GM19240 (cell line): ENCODE results near the gene CITED2.

ENCODE experiments used
- DNase-seq: peaks from one replicate; pipeline ENCODE4 v3.0.0; 2011; ENCODE audit warnings: low spot score; ENCODE audit not compliant: insufficient read length

CITED2 gene

DNA sequence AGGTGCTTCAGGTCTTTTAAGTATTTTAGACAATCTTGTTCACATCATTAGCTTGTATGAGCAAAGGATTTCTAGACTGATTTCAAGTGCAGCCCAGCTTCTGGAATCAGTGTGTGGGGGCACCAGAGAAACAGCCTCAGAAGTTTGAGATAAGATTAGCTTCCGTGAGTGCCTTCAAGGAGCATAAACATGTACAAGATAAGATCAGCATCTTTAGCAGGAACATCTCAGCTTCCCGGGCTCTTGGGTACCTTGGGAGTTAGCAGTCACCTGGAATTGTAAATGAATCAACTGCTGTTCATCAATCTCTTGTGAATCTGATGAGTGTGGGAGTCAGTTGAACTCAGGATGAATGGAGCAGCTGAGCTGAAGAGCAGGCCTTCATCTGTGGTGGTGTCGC, 12.0 kb upstream of the CITED2 start:
- DNase-seq: no peak

DNA sequence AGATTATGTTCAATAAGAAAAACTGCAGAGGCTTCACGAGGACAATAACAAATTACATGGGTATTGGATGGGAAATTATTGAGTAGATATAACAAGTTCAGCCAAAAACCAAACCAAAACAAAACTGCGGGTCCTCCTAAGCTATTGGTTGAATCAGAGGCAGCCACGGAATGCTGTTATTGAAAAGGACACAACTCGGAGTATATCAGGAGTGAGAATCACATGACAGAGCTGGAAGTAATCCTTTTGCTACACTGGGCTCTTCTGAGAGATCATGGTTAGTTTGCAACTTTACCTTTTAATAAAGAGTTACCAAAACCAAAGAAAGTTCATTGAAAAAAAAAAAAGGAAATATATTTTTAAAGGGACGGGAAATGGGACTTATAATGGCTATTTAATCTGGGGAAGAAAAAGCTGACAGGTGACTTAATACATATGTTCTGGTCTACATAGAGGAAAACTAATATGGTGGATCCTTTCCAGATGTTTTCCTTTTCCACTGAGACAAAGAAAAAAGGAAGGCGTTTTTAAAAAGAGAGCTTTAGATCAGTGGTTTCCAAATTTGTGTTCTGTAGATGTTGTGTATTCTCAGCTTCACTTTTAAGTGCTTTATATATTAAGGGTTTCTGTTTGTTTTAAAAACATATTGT, 6.9 kb upstream of the CITED2 start:
- DNase-seq: no peak

DNA sequence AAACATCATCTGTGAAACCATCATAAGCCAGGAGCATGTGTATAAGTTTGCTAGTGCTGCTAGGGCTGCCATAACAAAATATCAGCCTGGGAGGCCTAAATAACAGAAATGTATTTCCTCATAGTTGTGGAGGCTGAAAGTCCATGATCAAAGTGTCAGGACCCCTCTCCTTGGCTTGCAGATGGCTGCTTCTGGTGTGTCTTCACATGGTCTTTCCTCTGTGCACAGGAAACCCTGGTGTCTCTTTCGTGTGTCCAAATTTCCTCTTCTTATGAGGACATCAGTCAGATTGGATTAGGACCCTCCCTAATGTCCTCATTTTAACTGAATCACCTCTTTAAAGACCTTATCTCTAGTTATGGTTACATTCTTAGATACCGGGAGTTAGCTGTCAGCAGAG, 6.2 kb upstream of the CITED2 start:
- no peak for DNase-seq

DNA sequence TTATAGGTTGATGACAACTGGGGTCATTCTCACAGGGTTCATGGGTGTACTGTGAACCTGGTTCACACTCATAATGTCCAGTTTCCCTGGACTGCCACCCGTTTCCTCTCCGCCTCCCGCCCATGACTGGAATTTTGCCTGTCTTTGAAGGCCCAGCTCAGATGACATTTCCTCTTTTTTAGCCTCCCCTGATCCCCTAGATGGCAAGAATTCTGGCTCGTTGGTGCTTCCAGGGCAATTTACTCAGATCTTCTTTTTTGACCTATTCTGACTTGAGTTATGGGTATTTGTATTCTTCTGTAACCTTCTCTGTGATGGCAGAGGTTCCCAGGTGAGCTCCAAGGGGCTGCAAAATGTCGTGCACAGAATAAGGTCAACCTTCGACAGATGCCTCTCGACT, 5.7 kb upstream of the CITED2 start:
- DNase-seq: no peak

DNA sequence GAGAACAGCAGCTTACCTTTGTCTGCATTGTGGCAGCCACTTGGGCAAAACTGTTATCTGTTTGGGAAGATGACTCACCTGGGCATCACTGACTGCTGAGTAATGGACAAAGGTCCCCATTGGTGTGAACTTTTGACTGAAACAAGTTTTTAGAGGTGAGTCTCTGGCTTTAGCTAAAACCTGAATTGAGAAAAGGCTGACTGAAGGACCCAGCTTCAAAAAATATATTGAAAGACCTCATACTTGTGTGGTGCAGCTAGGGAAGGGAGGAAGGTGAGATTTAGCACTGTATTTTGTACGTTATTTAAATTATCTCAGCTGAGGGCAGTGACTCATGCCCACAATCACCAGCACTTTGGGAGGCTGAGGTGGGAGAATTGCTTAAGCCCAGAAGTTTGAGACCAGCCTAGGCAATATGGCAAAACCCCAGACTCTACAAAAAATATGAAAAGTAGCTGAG, 4.5 kb upstream of the CITED2 start:
- no peak for DNase-seq

DNA sequence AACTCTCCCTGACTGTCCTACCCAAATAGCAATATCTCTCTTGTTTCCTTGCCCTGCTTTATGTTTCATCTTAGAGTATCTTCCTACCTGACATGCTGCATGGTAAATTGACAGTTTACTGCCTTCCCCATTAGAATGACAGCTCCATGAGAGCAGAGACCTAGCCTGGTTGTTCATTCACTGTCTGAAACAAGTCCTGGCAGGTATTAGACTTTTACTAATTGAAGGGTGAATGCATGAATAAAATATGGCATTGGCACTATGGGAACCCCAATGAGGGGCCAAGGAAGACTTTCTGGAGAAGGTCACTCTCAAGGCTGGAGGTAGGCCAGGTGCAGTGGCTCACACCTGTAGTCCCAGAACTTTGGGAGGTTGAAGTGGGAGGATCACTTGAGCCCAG, 3.8 kb upstream of the CITED2 start:
- no peak for DNase-seq

DNA sequence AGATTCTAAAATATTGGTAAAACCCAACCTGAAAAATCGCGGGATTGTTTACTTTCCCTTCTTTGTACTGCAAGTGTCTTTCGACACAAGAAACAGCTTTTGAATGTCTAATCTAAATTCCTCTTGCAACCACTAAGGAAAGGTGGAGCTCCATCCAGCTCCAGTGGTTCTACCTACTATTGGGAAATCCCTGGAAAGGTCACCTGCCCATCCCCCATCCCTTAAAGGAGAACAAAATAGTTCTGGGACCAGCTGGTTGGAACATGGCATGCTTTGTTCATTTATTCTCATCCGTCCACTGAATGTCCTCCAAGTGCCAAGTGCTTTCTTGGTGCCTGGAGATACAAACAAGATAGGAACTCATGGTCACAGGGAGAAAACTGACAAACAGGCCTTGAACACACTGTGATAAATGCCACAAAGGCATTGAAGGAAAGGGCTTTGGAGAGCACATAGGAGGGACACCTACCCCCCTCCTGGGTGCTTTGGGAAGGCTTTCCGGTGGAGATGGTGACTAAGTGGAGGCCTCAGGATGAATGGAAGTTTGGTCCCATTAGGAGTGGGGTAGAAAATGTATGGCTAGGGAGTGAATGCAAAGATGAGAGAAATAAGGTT, 2.3 kb upstream of the CITED2 start:
- no peak for DNase-seq

DNA sequence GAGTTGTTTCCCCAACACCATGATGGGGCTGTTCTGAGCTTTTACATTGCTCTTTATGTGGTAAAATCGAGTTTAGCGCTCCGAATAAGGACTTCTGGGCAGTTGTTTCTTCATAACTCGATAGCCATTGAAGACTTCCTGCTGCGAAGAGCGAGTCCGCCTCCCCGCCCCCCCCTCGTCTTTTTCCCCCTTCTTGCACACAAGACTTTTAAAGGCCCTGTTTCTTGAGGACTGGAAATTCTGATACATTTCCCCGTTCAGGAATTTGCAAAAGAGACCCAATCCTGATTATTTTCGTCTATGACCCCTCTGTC, 1.5 kb upstream of the CITED2 start:
- no peak for DNase-seq

DNA sequence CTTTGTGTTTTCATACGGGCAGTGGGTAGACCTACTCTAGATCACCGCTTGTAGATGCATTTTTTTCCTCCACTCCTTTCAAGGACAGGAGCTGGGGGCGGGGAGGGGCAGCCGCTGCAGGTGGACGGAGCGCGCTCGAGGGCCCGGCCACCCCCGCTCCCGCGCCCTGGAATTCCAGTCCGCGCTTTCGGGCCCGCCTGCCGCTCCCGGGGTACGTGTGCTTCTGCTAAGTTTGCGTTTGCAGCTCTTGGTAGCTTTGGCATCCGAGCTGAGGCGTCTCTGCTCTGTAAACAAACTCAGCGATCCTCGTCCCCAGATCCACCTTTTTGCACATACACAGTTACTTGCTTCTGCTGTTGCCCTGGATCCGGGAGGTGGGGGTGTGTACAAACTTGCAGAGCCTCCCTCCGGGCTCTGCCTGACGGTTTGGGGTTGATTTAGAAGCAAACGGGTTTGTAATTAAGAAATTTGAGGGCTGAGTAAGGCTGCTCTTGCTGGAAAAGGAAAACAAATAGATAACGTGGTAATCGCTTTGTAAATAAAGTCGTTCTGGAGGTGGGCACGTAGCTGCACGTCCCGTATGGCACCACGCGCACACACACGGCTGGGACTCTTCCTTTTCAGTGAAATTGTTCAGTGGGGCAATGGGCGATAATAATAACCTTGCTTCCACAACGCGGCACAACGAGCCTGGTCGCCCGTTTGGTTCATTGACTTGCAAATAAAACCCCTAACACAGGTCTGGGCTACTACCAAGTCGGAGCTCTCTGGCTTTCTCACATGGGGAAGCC, 973 bp upstream of the CITED2 start:
- DNase-seq: peak; percentile 56

DNA sequence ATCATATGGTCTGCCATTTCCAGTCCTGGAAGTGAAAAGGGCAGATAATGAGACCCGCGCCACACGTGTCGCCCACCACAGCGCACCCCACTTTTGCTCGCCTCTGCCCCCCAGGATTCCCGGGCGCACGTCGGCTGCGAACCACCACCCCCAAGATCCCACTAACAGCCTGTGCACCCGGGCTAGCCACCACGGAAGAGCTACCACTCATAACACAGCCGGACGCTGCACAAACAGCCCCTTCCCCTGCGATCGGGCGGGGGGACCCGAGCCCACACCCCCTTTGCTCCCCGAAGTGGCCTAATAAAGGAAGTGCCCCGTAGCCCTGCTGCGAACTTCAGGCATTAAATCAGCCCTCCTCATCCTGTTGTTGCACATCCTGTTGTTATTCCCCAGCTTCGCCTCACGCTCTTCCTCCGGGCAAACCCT, 506 bp downstream of the CITED2 start:
- no peak for DNase-seq

DNA sequence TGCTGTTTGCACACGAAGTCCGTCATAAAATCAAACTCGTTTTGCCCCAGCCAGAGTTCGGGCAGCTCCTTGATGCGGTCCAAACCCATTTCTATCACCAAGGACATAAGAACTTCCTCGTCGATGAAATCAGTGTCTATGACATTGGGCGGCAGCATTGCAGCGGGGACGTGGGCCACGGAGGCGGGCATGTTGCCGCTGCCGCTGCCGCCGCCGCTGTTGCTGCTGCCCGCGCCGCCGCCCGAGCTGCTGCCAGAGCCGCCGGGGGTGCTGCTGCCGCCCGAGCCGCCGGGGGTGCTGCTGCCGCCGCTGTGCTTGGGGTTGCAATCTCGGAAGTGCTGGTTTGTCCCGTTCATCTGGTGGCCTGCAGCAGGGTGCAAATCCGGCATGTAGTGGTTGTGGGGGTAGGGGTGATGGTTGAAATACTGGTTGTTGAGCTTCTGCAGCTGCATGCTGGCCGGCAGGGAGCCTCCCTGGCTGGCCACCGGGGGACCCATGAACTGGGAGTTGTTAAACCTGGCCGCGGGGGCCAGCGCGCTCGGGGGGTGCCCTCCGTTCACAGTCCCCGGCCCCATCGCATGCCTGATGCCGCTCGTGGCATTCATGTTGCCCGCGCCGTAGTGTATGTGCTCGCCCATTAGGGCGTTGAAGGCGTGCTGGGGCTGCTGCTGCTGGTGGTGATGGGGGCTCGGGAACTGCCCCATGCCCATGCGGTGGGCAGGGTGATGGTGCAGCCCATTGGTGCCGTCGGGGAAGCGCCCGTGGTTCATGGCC, 1.1 kb downstream of the CITED2 start:
- no peak for DNase-seq

DNA sequence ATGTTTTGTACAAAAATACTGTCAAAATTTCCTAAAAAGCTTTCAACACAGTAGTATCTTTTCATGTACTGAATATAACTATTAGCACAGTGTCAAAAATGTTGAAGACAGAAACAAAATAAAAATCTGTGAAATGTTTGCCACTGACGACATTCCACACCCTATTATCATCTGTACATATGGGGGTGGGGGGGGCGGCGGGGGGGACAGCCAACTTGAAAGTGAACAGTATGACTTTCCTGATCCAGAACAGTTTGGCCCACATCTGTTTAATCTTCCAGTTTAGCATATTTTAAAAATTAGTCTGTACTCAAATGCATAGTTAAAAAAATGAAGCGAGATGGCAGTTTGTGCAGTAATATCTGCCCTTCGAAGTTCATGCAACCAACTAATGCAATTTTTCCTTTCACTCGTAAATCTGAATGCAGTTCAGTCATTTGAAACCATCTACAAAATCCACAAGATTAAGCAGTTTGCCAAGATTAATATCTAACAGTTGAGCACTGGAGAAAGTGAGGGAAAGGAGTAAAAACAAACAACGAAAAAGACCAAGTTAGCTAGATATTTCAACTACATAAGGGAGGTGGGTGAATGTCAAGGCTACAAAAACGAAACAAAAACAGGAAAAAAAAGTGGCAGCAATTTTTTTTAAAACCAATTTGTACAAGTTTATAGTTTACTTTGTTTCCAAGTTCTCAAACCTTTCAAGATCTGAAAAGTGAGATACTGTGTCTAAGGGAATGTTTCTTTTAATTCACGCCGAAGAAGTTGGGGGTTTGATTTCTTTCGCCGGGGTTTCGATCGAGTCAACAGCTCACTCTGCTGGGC, 1.9 kb downstream of the CITED2 start:
- no peak for DNase-seq

DNA sequence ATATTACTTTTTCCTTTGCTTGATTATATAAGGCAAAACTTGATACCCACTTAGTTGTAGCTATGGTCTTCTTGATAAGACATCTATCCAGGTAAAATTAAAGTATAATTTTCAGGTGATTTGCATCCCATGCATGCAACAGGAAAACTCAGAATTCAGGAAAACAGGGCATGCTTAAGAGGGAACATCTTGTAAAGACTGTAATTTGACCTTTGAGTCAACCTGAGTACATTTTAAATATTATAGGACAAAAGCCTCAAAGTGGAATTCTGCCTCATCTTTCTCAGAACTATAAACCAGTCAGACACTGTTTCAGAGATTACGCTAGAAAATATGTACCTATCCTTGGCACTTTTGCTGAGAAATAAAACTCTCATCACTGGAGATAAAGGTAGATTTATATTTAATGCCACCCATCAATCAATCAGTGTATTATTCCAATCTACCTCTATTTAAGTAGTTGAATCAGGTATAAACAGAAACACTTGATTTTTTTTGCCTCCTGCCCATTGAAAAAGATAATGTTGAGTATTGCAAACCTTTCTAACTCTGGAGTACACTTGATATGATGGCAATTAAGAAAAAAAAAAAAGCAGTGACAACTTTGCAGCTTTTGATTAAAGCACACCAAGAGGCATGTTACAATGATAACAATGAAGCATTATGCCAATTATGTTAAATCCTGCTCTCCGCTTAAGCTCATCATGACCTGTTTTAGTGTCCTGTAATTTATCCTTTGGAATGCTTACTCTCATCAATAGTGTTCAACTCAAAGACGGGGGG, 2.8 kb downstream of the CITED2 start:
- no peak for DNase-seq

DNA sequence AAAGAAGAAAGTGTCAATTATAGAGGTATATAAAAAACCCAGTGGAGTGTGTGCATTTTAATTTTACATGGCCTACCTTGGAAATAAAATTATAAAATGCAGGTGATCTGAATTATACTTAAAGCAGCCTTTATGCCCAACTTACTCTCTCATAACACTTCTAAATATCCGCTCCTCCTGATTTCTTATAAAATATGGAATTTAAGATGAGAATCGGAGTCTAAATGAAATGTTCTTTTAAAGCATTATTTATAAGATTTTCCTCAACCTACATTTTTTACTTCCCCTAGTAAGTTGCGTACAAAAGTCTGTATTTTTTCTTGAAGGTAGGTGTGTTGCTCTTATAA, 3.5 kb downstream of the CITED2 start:
- DNase-seq: no peak

DNA sequence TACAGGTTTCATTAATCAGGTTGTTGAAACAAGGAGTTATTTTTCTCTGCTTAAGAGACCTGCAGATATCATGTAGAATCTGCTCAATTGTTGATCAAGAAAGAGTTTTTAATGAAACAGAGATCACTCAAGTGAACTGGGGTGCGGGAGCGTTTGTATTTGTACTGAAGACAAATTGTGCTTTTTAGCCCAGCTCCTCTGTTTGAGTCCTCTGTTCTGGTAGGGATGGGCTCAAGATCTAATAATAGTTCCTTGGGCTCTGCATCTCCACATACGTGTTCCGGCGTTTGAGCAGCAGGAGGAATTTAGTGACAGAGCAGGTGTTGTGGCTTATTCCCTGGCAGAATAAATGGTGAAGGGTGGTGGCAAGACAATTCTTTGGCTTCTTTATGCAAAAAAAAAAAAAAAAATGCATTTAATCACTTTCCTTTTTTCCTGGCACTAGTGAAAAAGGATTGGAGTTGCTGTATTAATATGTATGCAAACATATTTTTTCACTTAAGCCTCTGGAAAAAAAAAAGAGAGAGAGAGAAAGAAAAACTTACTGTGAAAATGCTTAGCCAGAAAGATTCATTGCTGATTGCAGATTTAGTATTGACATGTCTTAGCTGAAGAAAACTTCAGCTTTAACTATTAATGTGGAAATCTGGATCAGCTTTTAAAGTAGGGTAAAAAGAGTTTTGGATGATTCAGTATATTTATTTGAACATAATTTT, 4.0 kb downstream of the CITED2 start:
- no peak for DNase-seq

DNA sequence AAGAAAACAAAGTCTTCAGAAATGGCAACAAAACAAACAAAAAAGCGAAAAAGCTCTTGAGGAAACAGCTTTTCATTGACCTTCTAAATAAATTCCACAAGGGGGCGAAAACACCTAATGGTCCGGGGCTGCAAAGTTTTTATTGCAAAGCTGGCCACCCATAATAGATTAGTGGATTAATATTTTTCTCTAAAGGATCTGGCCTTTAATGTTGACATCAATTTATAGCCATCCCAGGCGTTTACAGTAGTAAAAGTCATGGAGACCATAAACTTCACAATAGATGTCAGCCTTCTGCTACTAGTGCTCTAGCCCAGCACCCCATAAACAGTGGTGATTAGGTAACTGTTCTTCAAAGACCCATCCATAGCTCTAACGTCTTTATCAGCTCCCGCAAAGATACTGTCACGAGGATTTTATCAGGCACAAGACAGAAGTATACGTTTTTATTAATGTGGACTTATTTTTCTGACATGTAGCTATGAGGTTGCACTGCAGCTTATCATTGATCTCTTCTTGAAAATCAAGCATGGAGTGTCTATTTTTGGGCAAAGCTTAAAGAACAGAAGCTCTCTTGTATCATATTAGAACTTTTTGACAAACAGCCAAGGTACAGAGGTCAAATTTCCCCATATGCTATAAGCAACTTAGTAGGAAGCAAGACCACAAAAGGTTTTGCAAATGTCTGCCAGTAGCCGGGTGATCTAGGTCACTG, 4.7 kb downstream of the CITED2 start:
- no peak for DNase-seq

DNA sequence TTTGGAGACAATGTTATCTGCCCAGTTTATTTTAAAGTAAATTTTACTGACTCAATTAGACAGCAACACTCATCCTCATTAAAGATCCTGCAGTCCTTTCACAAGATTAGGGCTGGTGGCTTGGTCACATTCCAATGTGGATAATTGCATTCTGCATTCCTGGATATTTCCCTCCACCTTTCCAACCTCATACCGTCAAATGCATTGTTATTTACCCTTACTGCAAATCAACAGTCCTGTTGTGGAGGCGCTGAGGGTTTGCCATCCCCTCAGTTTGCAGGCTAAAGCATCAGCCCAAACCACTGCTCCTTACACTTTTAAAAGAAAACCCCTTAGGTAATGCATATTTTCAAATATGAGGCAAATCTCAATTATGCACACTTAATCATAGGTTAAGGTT, 5.4 kb downstream of the CITED2 start:
- DNase-seq: no peak

DNA sequence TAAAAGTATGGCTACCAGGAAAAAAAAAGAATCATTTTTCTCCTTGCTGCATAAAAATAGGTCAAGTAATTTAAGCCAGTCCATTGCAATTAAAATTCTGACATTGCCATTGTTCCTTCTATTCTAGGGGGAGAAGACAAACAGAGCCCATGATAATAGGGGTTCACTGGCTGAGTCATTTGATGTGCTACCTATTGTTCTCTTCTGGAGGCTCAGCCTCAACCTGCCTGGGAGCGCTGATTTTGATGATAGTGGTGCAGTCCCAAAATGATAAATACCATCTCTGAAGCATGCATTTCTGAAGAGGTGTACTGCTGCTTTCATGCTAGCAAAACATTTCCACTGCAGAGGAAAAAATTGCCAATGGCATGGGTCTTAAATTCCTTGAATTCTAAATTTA, 5.8 kb downstream of the CITED2 start:
- no peak for DNase-seq

DNA sequence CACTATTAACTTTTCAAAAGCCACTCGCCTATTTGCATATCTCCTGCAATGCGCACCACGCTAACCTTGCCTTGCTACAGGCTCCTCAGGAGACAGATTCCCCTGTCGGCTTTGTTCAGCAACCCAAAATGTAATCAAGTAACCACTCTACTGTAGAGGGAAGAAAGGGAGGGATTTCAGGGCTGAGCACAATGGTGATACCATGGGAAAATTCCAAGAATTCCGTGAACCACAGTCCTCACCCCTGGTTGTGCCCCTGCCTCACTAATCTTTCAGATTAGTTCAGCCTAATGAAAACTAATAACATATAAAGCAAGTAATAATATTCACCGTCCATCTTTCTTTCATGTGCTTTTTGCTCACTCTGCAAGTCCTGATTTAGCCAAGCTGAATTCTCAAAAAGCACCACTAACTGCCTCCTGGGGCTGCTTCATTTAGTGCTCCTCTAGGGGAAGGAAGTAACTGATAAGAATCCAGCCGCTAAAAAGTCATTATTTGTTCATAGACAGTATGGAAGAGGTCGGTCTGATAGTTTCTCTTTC, 6.6 kb downstream of the CITED2 start:
- no peak for DNase-seq
